A673 (cell line): ENCODE results near the gene IGF1R. TPM values are rescaled to one million over a fixed set of nuclear protein-coding genes. Genes with fewer than 3 reads are reported as not detected.

Experiments
- Bru-seq: library from RNA; stranded (reverse); fragments of 400-500 nt; gene quantifications from one replicate; lab custom pipeline; 2021; lab: Mats Ljungman, UMichigan
- BruChase-seq, 2 experiments: library from RNA; stranded (reverse); fragments of 400-500 nt; gene quantifications; one replicate each; lab custom pipeline; 2021; lab: Mats Ljungman, UMichigan
- BruUV-seq: library from RNA; stranded (reverse); fragments of 400-500 nt; replicated peaks from 2 replicates; lab custom pipeline; 2021; lab: Mats Ljungman, UMichigan
- CTCF ChIA-PET: fragments of 300-600 bp; sonication (Branson Sonifier 250); formaldehyde crosslinking; loops from one replicate; lab custom pipeline; 2022; ENCODE audit warnings: antibody characterized with exemption; lab: Charles Lee
- POLR2A ChIA-PET: fragments of 300-600 bp; sonication (Branson Sonifier 250); formaldehyde crosslinking; loops from one replicate; lab custom pipeline; 2022; ENCODE audit warnings: antibody characterized with exemption; ENCODE audit not compliant: low non-redundant PET; lab: Charles Lee
- DNase-seq: peaks from one replicate; pipeline ENCODE4 v3.0.0-alpha.2; 2015; ENCODE audit warnings: low spot score
- H3K27ac ChIP-seq: fragments of 200-600 bp; sonication (generic); 2 replicates; pipeline ENCODE4 v1.5.1; 2016; ENCODE audit warnings: mixed run types, low read depth, mild to moderate bottlenecking, mixed read lengths, antibody characterized with exemption, low read length; ENCODE audit not compliant: poor library complexity, severe bottlenecking
- H3K27me3 ChIP-seq: fragments of 200-600 bp; sonication (generic); replicated peaks from 2 replicates; pipeline ENCODE4 v1.6.1; 2017; ENCODE audit warnings: mixed run types, low read depth, mild to moderate bottlenecking, mixed read lengths, antibody characterized with exemption, low read length; ENCODE audit not compliant: insufficient read depth, poor library complexity
- H3K36me3 ChIP-seq: fragments of 200-600 bp; sonication (generic); 2 replicates; pipeline ENCODE4 v1.6.1; 2016; ENCODE audit warnings: mixed run types, mild to moderate bottlenecking, mixed read lengths, antibody characterized with exemption, low read length; ENCODE audit not compliant: insufficient read depth, poor library complexity, severe bottlenecking
- H3K4me1 ChIP-seq: fragments of 200-600 bp; sonication (generic); 2 replicates; pipeline ENCODE4 v1.6.1; 2017; ENCODE audit warnings: mixed run types, mild to moderate bottlenecking, mixed read lengths, antibody characterized with exemption, low read length; ENCODE audit not compliant: insufficient read depth, poor library complexity, severe bottlenecking
- H3K4me3 ChIP-seq: fragments of 200-600 bp; sonication (generic); 2 replicates; pipeline ENCODE4 v1.5.1; 2016; ENCODE audit warnings: low read depth, mixed run types, mild to moderate bottlenecking, mixed read lengths, low read length; ENCODE audit not compliant: poor library complexity, severe bottlenecking
- H3K9me3 ChIP-seq: fragments of 200-600 bp; sonication (generic); 2 replicates; pipeline ENCODE4 v1.6.1; 2016; ENCODE audit warnings: mixed run types, low read depth, mild to moderate bottlenecking, mixed read lengths, antibody characterized with exemption, low read length; ENCODE audit not compliant: poor library complexity, severe bottlenecking
- EZH2 ChIP-seq: fragments of 200-600 bp; sonication (generic); IDR thresholded peaks from 2 replicates; pipeline ENCODE4 v1.6.1; 2017; ENCODE audit warnings: borderline replicate concordance, low read depth, mild to moderate bottlenecking, mixed read lengths, antibody characterized with exemption, low read length; ENCODE audit not compliant: poor library complexity, severe bottlenecking
- intact Hi-C: fragments of 100-400 bp; cut with micrococcal nuclease; formaldehyde crosslinking; loops from one replicate; pipeline ENCODE4 v1.10.0; 2022; ENCODE audit not compliant: unreplicated experiment
- long read RNA-seq: library from polyadenylated mRNA; stranded (forward); transcript quantifications from one replicate; pipeline ENCODE4 v2.0.0, GENCODE V29; 2022
- total RNA-seq: library from RNA; stranded (reverse); gene quantifications from 2 replicates; pipeline ENCODE4 v1.2.3, GENCODE V29; 2021
- TF ChIP-seq, protein P1 (sequence below): fragments of 300-800, 200-600 bp; sonication (generic); conservative IDR thresholded peaks from 2 replicates; pipeline ENCODE4 v1.5.1; 2017; ENCODE audit warnings: low read depth, mild to moderate bottlenecking, antibody characterized with exemption, low read length, moderate library complexity, mixed read lengths

IGF1R gene
- total RNA-seq (34.9 and 41.2 TPM in 2 replicates), Bru-seq, nascent RNA (percentile 78 among the genes with signal in this experiment), BruChase-seq, experiment 1, labeled RNA remaining after a 2-hour chase (percentile 79 among the genes with signal in this experiment), BruChase-seq, experiment 2, labeled RNA remaining after a 6-hour chase (percentile 78 among the genes with signal in this experiment)
- long read RNA-seq, full-length matches to known transcripts = 3 of 12 reads
- long read RNA-seq, partial matches to known transcripts = 1 of 12 reads
- long read RNA-seq, other reads (novel, unspliced or antisense) = 8 of 12 reads

DNA sequence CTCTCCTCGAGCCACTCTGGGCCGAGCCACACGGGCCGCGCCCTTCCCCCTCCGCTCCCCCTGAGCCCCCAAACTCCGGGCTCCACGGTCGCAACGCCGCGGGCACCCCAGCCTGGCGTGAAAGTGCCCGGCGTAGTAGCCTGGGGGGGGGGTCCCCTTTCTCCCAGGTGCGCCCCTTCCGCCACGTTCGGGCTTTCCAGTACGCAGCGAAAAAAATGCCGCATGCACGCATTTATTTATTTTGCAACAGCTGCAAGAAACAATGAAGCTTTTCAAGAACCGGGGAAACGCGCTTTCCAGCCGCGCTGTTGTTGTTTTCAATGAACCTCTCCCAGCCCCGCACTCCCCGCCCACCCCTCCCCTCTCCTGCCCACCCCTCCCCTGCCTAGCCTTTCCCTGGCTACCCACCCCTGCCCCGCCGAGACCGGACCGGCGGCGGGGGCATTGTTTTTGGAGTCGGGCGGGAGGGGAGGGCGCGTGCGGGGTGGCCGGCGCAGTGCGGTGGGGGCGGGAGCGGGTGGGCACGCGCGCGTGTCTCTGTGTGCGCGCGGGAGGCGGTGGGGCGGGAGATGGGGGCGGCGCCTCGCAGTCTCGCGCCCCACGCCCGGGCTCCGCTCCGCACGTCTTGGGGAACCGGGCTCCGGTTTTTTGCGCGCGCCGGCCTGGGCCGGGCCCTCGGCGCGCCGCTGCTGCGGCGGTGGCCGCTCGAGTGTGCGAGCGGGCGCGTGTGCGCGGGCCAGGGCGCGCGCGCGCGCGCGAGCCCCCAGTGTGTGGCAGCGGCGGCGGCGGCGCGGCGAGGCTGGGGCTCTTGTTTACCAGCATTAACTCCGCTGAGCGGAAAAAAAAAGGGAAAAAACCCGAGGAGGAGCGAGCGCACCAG is at the start of gene IGF1R:
IGF1R (plus strand) TSS at position 766 of the 880 bp plus-strand sequence. CDS start 1,043 bp downstream, outside the sequence.
- peaks cover 14% of the 10 kb centered on the region for H3K4me1 ChIP-seq
- POLR2A ChIA-PET = interaction anchor here (0.6 kb wide), 1 partner anchor 44 kb away, joined by 3 read pairs; no protein-coding TSS in a partner anchor
- intact Hi-C loops = loop anchor here (1.0 to 5.0 kb wide), 4 partner anchors 129 to 219 kb away; no protein-coding TSS in a partner anchor
- no TSS peak for BruUV-seq
- H3K27ac ChIP-seq = peak within 1 kb of the TSS; percentile 88
- DNase-seq = peak; percentile 96
- peak within 1 kb of the TSS; percentile 87 for H3K4me3 ChIP-seq
- peaks cover 35% of the 10 kb centered on the region for H3K27me3 ChIP-seq
- no peaks in the 10 kb centered on the region for H3K36me3 ChIP-seq
- H3K9me3 ChIP-seq = no peaks in the 10 kb centered on the region
- TF ChIP-seq, protein P1, sequence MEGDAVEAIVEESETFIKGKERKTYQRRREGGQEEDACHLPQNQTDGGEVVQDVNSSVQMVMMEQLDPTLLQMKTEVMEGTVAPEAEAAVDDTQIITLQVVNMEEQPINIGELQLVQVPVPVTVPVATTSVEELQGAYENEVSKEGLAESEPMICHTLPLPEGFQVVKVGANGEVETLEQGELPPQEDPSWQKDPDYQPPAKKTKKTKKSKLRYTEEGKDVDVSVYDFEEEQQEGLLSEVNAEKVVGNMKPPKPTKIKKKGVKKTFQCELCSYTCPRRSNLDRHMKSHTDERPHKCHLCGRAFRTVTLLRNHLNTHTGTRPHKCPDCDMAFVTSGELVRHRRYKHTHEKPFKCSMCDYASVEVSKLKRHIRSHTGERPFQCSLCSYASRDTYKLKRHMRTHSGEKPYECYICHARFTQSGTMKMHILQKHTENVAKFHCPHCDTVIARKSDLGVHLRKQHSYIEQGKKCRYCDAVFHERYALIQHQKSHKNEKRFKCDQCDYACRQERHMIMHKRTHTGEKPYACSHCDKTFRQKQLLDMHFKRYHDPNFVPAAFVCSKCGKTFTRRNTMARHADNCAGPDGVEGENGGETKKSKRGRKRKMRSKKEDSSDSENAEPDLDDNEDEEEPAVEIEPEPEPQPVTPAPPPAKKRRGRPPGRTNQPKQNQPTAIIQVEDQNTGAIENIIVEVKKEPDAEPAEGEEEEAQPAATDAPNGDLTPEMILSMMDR = 0 out of 2 replicates have a peak, but pooled peaks have one; percentile 15
- no peak for TF ChIP-seq EZH2
- CTCF ChIA-PET = interaction anchor here (0.7 to 1.9 kb wide), 4 partner anchors 129 to 219 kb away, joined by 4 to 8 read pairs (median 4); no protein-coding TSS in a partner anchor

DNA sequence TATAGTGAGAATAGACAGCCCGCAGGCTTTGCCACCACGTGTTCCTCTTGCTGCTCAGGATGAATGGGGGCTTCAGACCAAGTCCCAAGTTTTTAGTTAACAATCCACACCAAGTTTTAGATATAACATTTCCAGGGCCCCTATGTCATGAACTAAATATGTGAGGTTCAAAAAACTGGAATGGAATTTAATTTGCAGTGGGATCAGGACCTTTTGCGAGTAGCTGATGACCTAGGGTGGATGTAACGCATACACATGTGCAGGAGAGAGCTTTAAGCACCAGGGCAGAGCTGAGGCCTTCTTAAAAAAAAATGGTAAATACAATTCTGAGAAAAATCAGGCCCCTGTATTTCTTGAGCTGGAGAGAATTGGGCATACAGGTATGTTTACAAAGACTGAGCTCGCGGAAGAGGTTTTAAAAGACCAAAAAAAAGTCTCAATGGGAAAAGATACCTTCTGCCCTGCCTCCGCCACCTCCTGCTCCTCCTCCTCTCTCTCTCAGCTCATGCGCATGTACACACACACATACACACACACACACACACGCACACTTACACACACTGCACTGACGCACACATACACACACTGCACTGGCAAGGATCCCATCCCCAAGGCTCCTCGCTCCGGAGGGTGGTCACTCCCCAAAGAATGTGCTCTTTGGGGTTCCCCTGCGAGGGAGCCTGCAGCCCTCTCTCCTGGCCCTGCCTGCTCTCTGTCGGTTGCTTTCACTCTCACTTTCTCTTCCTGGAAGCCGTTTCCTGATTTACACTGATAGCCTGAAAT is 48.2 kb upstream of the IGF1R start:
- H3K4me3 ChIP-seq = no peak overlapping the region
- CTCF ChIA-PET = no interaction called here
- no peak for DNase-seq
- no peak overlapping the region for H3K27ac ChIP-seq
- POLR2A ChIA-PET = no interaction called here
- intact Hi-C loops = no loop called here
- H3K9me3 ChIP-seq = no peaks in the 10 kb centered on the region
- no peaks in the 10 kb centered on the region for H3K4me1 ChIP-seq
- peaks cover 10% of the 10 kb centered on the region for H3K27me3 ChIP-seq
- no peaks in the 10 kb centered on the region for H3K36me3 ChIP-seq
- BruUV-seq = no TSS peak
- TF ChIP-seq, protein P1 = no peak
- TF ChIP-seq EZH2 = no peak

DNA sequence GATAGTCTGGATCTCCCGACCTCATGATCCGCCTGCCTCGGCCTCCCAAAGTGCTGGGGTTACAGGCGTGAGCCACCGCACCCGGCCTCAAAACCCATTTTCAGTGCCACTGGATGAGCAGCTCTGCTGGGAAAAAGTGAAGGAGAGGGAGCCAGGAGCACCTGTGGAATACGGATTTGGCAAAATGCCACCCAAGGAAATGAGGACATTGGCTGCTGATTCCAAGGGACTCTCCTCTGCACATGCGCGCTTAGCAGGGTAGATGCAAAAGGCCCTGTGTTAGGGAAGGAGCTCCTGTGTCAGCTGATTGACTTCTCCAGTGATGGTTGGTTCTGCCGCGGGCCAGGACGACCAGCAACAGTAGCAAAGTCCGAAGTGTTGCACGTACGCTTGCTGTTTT is 43.4 kb upstream of the IGF1R start:
- CTCF ChIA-PET = no interaction called here
- Histone ChIP-seq H3K4me1 (peaks cover 4% of the 10 kb centered on the region), H3K4me3 (no peak overlapping the region), H3K9me3 (no peaks in the 10 kb centered on the region), H3K36me3 (no peaks in the 10 kb centered on the region), H3K27ac (no peak overlapping the region), H3K27me3 (no peaks in the 10 kb centered on the region)
- POLR2A ChIA-PET = no interaction called here
- DNase-seq = no peak
- intact Hi-C loops = no loop called here
- TF ChIP-seq, protein P1 = no peak
- TF ChIP-seq EZH2 = no peak
- BruUV-seq = no TSS peak
